MM.1S (cell line): ENCODE measurements around the gene MEIS2.

Experiments
- CTCF ChIP-seq: fragments of 300-600 bp; sonication (generic); IDR thresholded peaks from 2 replicates; pipeline ENCODE4 v1.5.1; 2016; ENCODE audit warnings: antibody characterized with exemption, low read length, mixed read lengths
- EZH2 ChIP-seq: fragments of 300-600 bp; sonication (generic); optimal IDR thresholded peaks from 2 replicates; pipeline ENCODE3; 2017; ENCODE audit warnings: low read depth, mild to moderate bottlenecking, antibody characterized with exemption, low read length, mixed read lengths

- TF ChIP-seq EZH2 (no peak), CTCF (no peak)
Measured at GRCh38 chr15:36899696-36900095, 200.7 kb downstream of the MEIS2 start.
